GM18507 (cell line): Measurements from ENCODE around the gene SERPINA3.
"Not testable (repeated sequence)": the region's sequence is repeated elsewhere in the genome, so short reads cannot be mapped to it uniquely, and the experiment has no call there.

Source experiments
- DNase-seq: peaks from one replicate; pipeline ENCODE4 v3.0.0; 2011; ENCODE audit warnings: low read depth; ENCODE audit not compliant: insufficient read length; ENCODE audit errors: extremely low spot score
- FAIRE-seq: peaks from 2 replicates; lab custom pipeline; 2011; peaks lifted over from hg19 to GRCh38; lab: Jason Lieb, UNC

Gene SERPINA3

DNA sequence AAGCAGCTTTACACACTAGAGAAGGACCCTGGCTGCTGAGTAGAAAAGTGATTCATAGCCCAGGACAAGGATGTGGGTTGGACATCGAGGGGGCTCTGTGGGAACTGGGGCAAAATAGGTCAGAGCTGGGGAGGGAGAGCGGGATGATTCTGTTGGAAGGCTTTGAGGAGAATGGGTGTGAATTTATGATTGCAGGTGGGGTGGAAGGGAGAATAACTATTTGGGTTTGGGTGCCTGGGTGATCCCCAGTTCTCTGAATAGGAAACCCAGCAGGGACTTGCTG is 13.1 kb downstream of the SERPINA3 start:
- no peak for FAIRE-seq
- no peak for DNase-seq

DNA sequence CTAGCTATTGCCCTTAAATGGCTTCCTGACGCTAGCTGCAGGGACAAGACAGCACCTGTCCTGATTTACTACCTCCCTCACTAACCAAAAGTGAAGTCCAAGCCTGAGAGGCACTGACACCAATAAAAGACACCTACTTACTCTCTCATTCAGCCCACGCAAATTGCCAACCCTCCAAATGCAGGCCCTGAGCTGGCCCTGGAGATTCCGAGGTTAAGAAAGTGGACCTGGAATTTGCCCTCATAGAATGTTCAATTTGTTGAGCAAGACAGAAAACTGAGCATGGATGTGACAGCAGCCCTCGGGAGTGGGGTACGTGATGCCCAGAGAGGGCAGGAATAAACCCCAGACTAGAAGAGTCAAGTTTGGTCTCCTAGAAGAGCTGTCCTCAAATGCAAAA is 16.4 kb downstream of the SERPINA3 start:
- DNase-seq, result no peak
- no peak for FAIRE-seq

DNA sequence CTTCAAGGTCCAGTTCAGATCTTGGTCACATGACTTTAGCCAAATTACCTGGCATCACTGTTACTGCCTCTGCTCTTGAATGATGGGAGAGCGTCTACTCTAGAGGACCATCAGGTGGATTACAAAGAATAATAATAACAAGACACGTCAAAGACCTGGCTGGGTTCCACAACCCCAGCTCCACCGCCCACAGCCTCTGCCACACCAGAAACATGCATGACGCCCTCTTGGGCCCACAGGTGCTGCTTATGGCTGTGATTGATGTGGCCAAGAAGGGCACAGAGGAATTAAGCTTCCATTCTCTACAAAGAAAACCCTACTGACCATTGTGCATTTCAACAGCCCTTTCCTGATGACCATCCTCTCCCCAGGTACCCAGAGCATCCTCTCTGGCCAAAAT is 18.2 kb downstream of the SERPINA3 start:
- DNase-seq (no peak), FAIRE-seq (no peak)

DNA sequence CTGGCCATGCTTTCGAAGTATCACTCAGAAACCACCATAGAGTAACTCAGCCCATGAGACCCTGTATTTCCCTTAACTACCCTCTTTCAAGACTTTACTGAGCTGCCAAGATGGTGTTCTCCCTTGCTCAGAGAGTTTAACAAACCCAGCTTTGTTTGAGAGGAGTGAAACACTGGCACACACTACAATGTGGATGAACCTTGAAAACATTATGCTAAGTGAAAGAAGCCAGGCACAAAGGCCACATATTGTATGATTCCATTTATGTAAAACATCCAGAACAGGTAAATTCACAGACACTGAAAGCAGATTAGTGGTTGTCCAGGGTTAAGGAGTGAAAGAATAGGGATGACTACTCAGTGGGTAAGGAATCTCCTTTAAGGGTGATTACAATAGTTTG is 18.9 kb downstream of the SERPINA3 start:
- FAIRE-seq (peak; percentile 15), DNase-seq (no peak)

DNA sequence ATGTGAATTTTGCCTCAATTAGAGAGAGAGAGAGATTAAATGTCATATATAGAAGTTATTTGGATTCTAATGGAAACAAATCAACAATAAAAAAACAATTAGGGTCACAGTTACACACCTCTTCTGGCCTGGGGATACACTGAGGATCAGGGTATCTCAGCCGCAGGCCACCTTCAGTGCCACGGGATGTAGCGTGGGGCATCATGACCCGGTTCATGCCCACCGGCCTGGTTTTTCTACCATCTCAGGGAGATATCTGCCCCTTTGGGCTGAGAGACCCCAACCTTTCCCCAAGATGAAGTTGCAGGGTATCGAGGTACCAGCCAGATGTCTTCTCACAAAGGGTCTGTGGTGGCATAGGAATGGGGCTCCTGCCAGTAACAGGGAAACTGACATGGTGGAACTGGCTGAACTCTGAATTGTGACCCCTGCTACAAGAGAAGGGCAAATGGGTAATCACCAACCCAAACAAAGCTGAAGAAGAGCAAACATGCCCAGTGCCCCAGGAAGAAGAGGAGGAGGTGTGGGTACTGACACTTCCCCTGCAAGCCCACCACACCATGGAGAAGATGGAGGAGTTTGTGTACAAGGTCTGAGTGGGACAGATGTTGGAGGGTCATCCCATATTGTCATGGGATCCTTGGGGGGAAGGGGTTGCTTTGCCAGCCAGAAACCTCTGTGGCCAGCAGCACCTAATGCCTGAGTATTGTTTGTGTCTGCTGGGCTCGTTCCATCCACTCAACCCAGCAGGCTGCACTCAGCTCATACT is 19.5 kb downstream of the SERPINA3 start:
- no peak for FAIRE-seq
- DNase-seq, result no peak

DNA sequence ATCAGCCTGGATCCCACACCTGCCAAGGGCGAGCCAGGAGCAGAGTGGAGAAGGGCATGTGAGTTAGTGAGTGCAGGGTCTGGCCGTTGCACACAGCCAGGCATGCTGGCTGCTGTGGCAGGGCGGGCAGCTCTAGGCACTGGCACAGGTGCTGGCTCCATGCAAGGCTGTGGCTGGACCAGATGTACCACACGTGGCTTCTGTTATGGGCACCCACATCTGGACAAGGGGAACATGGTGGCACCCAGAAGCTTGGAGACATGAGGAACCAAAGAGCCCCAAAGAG is 20.1 kb downstream of the SERPINA3 start:
- FAIRE-seq (no peak), DNase-seq (no peak)

DNA sequence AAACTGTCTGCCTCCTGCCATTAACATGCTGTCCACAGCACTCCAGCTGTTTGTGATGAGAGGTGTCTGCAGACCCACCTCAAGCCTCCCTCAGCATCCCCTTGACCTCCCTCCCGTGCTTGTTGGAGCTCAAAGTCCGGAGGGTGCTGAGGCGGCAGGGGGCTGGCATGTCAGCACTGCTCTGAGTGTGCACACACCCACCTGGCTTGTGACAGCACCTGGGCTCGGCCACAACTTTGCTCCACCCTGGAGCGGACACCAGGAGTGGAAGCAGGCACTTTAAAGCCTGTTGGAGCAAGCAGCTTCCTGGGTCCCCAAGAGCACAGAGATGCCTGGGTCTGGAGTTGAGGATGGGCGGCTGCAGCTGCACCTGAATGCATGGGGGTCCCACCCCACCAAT is 20.9 kb downstream of the SERPINA3 start:
- FAIRE-seq (no peak), DNase-seq (no peak)

DNA sequence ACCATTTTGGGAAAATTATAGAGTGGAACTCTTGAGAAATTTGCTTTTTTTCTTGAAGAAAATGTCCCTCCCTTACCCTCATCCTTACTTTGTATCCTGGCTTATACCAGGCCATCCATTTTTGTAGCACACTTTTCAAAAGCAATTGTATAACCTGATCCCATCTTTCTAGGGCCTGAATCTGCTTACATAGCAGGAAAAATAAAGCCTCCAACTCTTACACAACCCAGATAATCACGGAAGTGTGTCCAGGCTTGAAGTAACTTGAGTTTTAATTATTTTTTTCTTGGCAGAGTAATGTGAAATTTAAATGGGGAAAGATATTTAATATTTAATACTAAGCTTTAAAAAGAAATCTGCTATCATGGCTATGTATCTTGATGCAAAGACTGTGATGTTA is 23.0 kb downstream of the SERPINA3 start:
- DNase-seq (no peak), FAIRE-seq (no peak)

DNA sequence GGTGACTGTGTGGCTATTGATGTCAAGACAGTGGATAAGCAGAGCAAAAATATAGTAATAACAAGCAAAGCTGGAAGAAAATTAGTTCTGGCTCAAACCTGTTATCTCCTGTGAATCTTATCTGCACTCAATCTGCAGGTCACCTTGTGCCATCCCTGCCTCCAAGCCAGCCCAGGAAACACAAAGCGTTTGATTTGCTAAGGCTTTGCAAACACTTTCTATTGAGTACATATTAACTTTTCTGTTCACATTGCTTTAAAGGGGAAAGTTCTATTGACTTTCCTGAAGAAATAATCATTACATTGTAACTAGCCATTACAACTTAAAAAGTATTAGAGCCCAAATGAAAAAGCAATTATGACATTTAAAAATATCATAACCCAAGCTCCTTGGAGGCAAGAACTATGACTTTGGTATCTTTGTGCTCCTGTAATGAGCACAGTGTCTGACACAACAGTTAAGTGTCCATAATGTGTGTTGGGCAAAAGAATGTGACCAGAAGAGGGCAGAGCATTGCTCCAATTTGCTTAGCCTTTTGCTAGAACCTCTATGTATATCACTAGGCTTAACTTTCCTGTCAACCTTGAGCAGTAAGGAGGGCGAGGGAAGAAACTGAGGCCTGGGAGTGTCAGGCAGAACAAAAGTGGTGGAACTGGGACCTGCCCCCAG is 24.7 kb downstream of the SERPINA3 start:
- FAIRE-seq, result no peak
- no peak for DNase-seq

DNA sequence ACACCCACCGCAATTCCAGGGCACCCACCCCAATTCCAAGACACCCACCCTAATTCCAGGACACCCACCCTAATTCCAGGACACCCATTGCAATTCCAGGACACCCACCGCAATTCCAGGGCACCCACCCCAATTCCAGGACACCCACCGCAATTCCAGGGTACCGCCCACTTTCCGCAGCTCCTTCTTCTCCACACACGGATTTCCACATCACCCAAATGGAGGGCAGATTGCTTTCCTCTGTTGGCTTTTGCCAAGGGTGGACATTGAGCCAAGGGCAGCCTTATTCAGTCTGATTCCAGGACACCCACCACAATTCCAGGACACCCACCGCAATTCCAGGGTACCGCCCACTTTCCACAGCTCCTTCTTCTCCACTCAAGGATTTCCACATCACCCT is 25.6 kb downstream of the SERPINA3 start:
- not testable (repeated sequence) for DNase-seq, FAIRE-seq

DNA sequence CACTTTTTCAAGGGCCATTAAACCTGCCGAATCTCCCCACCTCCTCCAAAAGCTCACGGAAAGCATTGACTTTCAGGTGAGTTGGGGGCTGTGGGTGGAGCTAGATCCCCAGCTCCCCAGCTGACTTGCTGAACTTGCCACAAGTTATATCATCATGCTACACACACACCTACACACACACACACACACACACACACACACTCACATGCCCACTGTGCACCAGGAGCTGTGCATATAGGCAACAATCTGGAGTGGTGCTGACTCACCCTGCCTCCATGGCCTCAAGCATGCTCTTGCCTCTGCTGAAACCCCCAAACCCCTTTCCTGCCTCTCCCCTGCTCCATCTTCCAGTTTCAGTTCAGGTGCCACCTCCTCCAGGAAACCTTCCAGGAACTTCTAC is 26.1 kb downstream of the SERPINA3 start:
- DNase-seq (no peak), FAIRE-seq (no peak)

DNA sequence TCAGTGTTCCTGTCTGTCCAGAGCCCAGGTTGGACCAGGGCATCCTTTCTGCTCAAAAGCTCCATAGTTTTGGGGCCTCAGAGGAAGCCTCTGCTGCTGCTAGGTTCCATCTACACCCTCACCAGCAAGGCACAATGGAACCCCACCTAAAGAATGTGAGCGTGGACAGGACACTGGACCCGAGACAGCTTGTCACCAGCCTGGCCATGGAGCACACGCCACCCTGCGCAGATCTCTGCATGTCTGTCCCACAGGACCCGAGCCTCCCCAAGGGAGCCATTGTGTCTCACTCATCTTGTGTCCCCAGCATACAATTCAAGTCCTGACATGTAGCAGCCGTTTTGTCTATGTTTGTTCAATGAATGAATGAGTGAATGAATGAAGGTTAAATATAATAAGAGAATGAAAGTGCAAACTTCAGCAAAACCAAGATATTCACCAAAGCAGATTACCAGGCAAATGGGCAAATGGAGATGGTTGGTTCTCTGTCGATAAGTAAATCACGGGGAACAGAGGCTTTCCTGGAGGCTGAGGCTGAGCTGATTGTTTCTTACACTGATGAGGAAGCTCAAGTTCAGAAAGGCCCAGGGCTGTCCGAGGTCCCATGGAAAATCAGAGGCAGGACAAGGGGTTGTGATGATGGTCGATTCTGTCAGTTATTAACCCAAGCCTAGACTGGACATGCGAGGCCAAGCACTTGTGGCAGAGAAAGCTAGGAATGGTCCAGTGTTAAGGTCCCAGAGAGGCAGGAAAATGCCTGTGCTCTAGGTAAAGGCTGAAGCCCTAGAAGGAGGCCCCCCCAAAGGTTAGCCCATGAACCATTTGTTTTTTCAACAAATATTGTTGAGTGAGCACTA is 27.0 kb downstream of the SERPINA3 start:
- DNase-seq, result no peak
- FAIRE-seq, result no peak

DNA sequence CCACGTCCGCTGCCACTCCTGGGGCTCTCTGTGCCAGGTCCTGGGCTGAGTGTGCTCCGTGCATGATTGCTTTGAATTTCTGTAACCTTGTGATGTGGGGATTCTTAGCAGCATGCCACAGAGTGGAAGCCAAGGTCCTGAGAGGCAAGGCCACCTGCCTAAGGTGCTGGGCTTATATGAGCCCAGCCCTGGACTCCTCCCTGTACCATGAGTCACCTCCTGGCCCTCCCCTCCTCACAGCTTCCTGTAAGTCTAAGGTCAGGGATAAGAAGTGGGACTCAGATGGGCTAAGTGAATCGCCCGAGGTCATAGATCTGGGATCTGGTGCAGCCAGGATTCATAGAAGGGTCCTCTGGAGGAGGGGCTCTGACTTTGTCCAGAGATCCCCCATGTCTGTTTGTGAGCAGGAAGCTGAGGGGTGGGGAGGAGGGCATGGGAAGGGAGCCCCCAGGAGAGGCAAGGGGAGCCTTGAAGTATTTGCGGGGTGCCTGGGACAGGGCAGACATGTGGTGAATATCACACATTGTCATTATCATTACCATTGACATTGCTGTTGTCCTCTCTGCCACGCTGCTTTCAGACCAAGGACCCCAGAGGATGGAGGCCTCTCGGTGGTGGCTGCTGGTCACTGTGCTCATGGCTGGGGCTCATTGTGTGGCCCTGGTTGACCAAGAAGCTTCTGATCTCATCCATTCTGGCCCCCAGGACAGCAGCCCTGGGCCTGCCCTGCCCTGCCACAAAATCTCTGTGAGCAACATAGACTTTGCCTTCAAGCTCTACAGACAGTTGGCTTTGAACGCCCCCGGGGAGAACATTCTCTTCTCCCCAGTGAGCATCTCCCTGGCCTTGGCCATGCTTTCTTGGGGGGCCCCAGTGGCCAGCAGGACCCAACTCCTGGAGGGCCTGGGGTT is 28.8 kb downstream of the SERPINA3 start:
- FAIRE-seq (no peak), DNase-seq (no peak)

DNA sequence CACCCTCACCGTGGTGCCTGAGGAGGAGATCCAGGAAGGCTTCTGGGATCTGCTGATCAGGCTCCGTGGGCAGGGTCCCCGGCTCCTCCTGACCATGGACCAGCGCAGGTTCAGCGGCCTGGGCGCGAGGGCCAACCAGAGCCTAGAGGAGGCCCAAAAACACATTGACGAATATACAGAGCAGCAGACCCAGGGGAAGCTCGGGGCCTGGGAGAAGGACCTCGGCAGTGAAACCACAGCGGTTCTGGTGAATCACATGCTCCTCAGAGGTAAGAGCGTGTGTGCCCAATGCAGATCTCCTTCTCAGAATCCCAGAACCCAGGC is 29.4 kb downstream of the SERPINA3 start:
- DNase-seq, result no peak
- no peak for FAIRE-seq

DNA sequence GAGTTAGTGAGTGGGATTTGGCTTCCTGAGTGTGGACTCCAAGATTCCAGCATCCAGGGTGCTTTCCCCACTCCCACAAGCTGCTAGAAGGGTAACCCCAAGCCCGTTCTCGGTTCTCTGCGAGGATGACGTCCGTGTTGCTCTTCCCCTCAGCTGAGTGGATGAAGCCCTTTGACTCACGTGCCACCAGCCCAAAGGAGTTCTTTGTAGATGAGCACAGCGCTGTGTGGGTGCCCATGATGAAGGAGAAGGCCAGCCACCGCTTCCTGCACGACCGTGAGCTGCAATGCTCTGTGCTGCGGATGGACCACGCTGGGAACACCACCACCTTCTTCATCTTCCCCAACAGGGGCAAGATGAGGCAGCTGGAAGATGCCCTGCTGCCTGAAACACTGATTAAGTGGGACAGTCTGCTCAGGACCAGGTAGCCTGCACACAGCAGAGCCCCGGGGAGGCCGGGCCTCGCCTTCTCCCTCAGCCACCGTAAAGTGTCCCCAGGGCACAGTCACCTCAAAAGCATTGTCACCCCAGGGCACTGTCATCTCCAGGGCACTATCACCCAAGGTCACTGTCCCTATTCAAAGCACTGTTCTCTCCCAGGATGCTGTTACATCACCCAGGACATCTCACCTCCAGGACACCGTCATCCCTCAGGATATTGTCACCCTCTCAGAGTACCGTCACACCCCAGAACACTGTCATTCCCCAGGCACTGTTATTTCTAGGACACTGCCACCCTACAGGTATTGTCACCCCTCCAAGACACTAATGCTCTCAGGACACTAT is 31.3 kb downstream of the SERPINA3 start:
- DNase-seq (no peak), FAIRE-seq (no peak)

DNA sequence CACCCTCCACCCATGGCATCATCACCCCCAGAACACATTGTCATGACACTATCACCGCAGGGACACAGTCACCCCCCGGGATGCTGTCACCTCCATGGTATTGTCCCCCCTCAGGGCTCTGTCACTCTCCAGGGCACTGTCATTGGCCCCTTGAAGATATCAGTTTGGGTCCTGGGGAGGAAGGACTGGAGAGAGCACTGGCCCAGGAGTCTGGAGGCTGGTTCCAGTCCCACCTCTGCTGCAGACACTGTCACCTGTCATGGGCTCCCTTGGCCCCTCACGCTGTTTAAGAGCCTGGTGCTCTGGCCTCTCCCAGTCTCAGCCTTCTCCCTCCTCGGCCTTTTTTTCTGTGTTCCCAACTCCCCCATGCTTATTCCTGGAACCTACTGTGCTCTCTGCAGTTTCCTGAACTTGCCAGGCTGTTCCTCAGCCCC is 31.9 kb downstream of the SERPINA3 start:
- FAIRE-seq, result no peak
- no peak for DNase-seq

DNA sequence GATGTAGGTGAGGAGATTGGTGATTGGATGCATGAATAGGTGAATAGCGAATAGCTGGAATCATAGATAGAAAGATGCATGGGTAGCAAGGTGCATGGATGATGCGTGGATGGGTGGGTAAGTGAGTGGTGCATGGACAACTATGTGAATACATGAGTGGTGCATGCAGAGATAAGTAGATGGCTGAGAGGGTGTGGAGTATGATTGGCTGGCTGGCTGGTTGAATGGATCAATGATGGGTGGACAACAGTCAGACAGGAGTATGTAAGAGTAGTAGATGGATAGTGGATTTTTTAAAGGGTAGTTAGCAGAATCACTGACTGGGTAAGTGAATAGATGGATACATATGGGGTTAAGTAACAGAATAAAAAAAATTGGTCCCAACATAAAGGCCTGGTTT is 33.9 kb downstream of the SERPINA3 start:
- DNase-seq (no peak), FAIRE-seq (no peak)

DNA sequence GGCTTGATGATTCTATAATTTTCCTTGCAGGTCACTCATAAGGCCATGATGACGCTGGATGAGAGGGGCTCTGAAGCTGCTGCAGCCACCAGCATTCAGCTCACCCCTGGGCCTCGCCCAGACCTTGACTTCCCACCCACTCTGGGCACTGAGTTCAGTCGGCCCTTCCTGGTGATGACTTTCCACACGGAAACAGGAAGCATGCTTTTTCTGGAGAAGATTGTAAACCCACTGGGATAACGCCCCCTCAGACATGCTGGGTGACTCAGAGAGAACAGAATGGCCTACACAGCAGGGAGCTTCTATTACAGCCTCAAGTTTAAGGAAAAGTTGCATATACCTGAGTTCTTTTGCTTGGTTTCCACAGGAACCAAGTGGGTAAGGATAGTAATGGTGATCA is 34.3 kb downstream of the SERPINA3 start:
- FAIRE-seq (no peak), DNase-seq (no peak)

DNA sequence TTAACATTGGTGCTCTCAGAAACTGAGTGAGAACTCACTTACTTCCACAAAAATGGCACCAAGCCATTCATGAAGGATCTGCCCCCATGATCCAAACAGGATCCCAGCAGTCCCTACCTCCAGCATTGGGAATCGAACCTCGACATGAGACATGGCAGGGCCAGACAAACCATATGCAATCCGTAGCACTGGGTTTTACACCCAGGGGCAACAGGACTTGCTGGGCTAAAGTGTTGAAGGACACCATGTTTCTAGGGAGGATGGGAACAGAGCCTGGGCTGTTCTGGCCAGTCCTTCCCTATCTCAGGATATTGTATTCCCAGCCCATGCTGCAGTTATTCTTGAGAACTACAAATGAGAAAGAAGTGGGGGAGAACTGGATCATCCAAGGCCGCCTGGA is 36.6 kb downstream of the SERPINA3 start:
- DNase-seq, result no peak
- FAIRE-seq, result no peak
